HuH-7 (cell line): ENCODE measurements around the gene MAST3.

Experiments used
- DNase-seq: peaks from one replicate; pipeline ENCODE4 v3.0.0; 2011; ENCODE audit warnings: low spot score

MAST3 gene

DNA sequence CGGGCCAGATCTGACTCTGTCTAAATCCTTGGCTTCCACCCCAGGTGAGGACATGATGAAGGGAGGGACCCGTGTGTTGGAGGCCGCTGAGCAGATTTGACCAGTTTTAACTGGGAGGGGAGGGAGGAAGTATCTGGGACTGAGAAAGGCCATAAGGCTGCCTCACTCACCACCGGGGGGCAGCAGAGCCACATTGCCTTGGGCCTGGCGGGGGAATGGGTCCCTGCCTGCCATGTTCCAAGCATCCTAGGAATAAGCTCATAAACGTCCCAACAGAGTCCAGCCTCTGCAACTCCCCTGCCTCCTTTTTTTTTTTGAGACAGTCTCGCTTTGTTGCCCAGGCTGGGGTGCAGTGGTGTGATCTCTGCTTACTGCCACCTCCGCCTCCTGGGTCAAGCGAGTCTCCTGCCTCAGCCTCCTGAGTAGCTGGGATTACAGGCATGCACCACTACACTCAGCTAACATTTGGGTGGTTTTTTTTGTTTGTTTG, 15.5 kb downstream of the MAST3 start:
- peak; percentile 93 for DNase-seq

DNA sequence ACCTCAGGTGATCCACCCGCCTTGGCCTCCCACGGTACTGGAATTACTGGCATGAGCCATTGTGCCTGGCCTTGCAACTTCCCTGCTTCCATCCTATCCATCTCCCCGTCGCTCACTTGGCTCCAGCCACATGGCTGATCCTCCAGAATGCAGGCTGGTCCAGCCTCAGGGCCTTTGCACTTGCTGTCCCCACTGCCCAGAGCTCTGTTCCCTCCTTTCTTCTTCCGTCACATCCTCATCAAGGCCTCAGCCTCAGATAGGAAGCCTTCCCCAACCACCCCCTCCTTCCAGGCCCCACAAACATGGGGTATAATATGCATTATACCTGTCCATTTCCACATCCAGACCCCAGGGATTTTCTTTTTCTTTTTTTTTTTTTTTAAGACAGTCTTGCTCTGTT, 16.2 kb downstream of the MAST3 start:
- no peak for DNase-seq

DNA sequence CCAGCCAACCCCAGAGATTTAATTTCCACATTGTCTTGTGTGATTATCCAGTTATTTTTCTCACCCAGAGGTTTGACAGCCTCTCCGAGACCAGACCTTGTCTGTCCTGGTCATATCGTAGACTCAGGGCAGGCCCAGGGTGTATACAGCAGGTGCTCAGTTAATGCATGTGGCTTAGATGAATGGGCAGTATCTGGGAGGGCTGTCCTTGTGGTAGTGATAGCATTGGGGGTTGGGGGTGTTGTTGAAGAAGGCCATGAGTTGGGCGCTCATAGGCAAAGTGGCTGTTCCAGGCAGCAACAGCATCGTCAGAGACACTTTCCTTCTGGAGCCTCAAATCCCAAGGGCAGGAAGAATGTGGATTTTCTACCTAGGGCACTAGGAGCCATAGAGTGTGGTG, 16.9 kb downstream of the MAST3 start:
- no peak for DNase-seq

DNA sequence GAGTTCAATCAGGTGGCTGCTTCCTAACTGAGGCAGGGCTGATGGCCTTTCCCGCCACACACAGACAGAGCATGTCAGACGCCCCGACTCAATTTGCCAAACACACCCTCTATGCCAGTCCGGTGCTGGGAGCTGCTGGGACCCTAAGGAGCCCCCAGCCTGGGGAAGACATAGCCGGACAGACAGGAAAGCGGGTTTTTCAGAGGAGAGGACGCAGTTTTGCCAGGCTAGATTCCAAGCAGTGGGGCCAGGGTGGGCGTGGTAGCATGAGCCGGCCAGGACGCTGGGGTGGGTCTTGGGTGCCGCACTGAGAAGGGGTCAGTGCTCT, 19.8 kb downstream of the MAST3 start:
- no peak for DNase-seq

DNA sequence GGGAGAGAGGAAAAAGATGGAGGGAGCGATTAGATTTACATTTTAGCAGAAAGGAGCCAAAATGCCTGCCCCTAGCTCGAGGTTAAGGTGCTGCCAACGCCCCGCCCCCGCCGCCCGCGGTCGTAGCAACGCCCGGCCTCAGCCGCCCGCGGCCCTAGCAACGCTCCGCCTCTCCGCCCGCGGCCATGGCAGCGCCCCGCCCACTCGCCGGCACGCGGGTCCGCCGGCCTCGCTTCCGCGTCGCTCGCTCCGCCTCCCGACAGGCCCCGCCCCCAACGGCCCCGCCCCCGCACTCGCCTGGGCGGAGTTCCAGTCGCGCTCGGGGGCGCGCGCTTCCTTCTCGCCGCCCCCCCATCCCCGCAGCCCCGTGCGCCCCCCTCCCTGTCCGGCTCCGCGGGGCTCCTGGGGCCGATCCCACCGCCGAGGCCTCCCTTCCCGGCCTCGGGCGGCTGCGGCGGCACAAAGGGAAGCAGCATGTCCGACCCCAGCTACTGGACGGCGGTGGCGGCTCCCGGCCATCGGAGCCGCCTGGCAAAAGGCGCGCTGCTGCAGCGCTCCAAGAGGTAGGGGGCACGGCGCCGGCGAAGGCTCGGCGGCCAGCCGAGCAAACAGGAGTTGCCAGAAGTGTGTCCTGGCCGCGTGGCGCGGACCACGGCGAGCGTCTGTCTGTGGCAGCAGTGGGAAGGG, 20.3 kb downstream of the MAST3 start:
- peak; percentile 92 for DNase-seq

DNA sequence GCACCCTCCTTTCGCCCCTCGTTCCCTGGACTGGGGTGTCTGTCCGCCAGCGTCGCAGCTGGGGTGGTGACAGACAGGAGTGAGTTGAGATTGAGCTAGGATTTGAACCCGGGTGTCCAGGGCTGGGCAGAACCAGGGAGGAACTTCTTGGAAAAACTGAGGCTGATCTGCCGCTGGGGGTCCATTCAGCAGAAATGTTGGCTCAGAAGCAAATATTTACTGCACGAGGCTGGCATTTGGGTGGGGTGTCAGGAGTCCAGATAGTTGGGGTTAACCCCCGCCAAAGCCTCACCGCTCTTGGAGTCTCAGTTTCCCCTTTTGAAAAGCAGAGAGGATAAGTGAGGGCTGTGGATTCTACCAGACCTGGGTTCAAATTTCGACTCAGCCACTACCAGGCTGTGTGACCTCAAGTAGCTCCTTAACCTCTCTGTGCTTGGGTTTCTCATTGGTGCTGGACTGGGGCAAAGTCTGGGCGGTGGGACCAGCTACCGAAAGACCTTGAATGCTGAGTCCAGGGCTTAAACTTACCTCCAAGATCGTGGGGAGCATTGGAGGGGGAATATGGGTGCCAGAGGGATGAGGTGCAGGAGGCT, 20.9 kb downstream of the MAST3 start:
- no peak for DNase-seq

DNA sequence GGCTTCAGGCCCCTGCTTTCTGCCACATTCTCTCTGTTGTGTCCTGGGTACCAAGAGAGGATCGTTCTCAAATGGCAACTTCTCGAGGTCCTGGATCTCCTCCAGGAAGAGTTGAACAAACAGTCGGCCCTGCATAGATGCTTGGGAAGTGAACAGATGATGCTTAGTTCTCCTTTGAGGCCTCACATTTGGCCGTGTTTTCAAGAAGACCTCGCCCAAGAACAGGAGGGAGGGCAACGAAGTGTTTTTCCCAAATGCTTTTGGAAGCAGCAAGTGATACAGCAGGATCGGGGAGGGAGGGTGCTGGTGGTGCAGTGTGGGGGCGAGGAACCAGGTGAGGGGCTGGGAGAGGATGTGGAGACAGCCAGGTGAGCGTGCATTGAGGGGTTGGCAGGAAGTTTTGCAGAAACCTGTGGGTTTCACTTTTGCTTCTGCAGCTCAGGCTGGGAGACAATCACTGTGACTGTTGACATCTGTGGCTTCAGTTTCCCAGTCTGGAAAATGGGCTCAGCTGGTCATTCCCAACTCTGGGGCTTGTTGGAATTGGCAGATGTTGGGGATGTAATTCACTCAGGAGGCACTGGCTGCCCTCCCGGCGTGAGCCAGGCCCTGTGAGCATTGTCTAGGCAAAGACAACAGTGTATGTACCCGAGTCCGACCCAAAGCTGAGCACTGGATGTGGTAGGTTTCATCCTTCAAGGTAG, 21.6 kb downstream of the MAST3 start:
- no peak for DNase-seq

DNA sequence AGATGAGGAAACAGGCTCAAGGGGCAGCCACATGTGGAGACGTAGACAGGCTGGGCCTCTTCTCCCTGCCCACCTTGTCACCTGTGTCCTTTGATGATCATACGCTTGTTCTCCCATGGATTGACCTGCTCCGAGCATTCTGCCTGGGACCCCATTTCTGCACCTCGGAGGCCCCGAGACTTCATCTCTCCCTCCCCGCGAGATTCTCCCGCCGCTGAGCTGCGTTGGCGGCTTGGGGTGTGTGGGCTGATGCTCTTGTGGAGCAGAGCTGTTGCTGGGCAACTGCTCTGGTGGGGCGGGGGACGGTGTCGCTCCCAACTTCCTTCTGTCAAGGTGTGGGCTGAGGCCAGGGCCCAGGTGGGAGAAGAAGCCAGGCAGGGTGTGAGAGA, 22.1 kb downstream of the MAST3 start:
- no peak for DNase-seq

DNA sequence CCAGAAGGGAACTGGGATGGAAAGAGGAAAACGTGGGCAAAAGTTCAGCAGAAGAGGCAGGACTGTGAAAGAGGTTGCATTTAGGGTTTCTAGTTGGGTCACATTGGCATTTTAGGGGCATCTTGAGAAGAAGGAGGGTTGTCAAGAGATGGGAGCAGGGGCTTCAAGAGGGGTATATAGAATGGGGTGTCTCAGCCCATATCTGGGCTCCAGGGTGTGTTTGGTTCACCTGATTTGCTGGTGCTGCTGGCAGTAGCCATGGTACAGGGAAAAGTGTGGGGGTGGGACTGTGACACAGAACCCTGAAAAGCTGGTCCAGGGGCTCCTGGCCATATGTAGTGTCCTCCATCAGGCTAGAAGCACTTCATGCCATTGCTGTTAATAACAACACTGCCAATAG, 22.5 kb downstream of the MAST3 start:
- DNase-seq: no peak

DNA sequence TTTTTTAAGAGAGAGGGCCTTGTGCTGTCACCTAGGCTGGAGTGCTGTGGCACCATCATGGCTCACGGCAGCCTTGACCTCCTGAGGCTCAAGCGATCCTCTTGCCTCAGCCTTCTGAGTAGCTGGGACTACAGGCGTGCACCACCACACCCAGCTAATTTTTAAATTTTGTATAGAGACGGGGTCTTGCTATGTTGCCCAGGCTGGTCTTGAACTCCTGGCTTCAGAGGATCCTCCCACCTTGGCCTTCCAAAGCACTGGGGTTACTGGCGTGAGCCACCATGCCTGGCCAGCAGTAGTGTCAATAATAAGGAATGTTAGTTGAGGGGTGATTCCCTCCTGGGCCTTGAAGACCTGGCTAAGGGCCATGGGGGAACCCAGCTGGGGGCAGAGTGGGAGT, 23.6 kb downstream of the MAST3 start:
- no peak for DNase-seq

DNA sequence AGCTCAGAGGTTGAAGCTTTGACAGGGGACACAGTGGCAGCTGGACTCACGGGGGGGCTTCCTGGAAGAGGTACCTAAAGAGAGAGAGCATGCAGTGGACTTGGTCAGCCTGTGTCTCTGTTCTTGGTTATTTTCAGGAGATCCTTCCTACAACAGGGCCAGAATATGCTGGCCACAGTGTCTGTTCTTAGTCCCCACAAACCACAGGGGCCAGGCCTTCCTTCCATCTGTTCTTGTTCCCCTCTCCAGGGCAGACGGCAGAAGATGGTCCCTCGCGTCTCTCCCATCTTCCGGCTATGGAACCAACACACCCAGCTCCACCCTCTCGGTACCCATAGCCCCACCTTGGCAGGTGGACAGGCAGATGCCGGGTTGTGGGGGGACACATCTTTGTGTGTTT, 24.8 kb downstream of the MAST3 start:
- no peak for DNase-seq

DNA sequence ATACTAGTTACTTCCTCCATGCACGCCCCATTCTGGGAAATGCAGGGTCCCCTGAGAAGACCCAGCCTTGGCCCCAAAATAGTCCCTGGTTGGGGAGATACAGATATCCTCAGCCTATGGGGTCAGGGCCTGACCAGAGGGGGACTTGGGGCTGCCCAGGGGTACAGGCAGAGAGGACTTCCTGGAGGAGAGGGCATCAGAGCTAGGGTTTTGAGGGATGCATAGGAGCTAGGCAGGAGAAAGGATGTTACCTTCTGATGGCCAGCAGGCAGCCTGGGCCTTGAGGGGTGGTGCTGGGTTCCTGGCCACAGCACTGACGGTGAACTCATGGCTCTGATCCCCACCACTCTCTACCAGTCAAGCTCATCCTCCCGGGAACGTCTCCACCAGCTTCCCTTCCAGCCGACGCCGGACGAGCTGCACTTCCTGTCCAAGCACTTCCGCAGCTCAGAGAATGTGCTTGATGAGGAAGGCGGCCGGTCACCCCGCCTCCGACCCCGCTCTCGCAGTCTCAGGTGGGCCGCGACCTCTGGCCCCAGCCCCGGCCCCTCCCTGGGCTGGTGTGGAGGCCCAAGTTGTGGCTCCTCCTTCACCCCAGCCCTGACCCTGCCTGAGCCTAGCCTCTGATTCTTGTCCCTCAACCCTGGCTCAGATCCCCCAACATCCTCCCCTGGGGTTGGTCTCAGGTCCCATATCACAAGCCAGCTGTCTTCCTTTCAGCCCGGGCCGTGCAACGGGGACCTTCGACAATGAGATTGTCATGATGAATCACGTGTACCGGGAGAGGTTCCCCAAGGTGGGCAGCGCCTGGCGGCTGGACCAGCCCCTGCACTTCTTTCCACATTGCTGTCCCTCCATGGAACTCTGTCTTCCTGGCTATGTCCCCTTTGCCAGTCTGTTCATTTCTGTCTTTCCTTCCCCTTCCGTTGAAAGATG, 25.6 kb downstream of the MAST3 start:
- no peak for DNase-seq

DNA sequence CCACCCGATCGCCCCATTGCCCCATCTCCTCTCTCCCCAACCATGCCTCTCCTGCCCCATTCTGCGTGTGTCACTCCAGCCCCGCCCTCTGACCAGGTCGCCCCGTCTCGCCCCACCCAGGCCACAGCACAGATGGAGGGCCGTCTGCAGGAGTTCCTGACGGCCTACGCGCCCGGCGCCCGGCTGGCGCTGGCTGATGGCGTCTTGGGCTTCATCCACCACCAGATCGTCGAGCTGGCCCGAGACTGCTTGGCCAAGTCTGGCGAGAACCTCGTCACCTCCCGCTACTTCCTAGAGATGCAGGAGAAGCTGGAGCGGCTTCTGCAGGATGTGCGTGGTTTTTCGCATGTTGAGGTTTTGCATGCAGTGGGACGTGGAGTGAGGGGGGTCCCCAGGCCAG, 26.2 kb downstream of the MAST3 start:
- no peak for DNase-seq

DNA sequence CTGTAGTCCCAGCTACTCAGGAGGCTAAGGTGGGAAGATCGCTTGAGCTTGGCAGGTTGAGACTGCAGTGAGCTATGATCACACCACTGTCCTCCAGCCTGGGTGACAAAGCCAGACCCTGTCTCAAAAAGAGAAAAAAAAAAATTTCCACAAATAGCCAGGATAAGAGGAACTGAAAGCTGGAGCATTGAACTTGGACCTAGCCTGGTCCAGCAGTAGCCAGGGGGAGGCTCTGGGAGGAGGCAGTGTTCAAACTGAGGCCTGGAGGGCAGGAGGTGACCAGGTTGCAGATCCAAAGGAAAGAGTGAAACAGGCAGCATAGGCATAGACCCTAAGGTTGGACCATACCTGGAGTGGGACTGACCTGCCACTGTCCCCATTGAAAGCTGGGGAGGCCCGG, 28.5 kb downstream of the MAST3 start:
- no peak for DNase-seq

DNA sequence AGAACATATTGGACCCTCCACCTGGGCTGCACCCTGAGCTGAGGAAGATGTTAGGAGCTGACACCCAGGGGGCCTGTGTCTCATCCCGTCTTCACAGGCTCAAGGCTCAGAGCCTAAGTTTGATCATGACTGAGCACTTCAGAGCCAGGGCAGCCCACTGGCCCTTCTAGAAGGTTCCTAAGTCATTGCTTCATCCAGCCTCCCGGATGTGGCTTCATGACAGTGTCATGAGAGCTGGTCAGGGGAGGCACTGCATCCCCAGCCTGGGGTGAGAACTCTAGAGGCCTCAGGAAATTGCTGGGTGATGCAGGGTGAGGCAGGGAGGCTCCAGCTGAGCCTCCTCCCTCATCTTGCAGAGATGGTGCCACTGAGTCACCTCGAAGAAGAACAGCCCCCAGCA, 30.5 kb downstream of the MAST3 start:
- no peak for DNase-seq

DNA sequence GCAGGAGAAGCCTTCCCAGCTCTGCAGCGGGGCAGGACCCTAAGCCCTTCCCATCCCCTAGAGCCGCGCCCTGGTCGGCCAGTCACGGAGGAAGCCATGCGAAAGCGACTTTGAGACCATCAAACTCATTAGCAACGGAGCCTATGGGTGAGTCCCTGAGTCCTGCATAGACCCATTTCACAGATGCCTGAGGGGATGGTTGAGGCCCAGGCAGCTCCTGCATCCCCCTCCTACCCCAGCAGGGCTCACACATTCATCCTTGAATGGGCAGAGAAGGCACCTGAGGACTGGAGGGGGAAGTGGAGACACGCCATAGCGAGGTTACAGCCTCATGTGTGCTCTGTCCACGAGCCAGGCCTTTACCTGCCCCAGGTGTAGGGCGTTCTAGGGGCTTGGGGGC, 31.2 kb downstream of the MAST3 start:
- no peak for DNase-seq

DNA sequence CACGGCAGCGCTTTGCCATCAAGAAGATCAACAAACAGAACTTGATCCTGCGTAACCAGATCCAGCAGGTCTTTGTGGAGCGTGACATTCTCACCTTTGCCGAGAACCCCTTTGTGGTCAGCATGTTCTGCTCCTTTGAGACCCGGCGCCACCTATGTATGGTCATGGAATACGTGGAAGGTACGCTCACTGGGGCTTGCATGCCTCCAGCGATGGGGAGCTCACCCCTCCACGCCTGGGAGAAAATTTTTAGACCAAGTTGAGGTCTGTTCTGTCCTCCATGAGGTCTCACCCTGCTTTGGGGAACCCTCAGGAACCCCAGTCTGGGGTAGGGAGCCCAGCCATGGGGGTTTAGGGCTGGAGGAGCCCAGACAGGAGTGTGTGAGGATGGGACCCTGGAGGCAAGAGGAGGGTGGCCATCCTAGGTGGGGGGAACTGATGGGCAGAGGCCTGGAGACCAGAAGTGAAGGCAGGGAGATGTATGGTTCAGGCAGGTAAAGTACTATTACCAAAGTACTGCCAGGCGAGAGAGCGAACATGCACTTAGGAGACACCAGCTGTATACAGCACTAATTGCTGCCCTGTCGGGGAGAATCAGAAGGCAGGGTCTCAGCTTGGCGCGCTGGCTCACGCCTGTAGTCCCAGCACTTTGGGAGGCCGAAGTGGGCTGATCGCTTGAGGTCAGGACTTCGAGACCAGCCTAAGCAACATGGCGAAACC, 33.1 kb downstream of the MAST3 start:
- DNase-seq: no peak

DNA sequence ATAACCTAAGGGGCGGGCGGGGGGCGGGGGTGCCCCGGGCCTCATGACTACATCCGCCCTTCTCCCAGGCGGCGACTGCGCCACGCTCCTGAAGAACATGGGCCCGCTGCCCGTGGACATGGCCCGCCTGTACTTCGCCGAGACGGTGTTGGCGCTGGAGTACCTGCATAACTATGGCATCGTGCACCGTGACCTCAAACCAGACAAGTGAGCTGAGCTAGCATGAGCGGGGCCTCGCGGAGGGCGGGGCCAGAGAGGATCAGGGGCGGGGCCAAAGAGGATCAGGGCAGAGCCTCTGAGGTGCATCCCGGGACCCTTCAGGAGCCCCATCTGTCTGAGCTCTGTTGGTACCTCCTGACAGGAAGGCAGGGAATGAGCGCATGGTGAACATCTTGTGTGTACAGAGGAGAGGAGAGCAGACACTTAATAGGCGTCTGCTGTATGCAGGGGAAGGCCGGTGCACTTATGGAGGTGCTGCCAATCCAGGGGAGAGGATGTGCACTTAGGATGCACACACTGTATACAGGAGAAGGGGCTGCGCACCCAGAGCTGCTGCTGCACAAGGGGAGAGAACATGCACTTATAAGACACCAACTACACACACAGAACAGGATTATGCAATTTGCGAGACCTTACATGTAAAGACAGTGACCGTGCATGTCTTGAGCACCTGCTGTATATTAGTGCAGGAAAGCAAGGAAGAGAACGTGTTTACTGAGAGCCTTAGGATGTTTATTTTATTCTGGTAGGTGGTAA, 34.4 kb downstream of the MAST3 start:
- DNase-seq: no peak

DNA sequence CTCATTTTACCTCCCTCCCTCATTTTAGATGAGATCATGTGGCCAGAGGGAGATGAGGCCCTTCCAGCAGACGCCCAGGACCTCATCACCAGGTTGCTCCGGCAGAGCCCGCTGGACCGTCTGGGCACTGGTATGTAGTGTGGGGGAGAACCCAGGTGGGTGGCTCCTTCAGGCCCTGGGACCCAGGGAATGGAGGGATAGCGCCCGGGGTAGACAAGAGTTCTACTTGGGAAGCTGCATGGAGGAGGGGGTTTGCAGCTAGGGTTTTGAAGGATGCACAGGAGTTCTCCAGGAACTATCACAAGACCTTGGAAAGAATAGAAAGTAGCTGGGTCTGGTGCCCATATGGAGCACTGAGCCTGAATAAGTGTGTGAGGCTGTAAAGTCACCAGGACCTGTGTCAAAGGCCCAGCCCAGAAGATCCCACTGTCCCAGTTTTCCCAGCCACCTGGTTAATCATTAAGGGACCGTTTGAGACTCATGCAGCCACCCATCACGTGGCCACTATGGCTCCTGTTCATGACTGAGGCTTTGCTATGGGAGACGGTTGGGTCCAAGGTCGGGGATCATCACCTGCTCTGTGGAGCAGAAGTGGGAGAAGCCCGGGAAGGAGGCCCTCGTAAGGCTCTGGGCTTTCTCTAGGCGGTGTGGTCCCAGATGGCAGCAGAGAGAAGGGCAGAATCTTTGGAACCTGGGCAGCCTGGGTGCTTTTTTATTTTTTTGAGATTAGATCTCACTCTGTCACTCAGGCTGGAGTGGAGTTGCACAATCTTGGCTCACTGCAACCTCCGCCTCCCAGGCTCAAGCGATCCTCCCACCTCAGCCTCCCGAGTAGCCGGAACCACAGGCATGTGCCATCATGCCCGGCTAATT, 38.4 kb downstream of the MAST3 start:
- DNase-seq: peak; percentile 99

DNA sequence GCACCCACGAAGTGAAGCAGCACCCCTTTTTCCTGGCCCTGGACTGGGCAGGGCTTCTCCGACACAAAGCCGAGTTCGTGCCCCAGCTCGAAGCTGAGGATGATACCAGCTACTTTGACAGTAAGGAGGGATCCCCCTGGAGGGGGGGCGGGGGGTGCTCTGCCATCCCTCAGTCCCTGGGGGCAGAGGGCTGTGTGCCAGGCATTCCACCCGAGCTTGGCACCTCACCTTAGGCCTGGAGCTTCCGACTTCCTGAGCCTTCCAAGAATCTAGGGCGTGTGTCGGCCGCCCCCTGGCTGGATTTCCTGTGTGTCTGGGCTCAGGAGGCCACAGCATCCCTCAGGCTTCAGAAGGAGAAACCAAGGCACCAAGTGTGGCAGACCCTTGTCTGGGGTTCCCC, 39.7 kb downstream of the MAST3 start:
- DNase-seq: no peak
